ENCODE measurements around the gene SSR2.

GRCh38 chr1:155996166-155996565, 24.6 kb downstream of the SSR2 start:
- TF ChIP-seq YY1 (IDR thresholded peaks at IDR 0.05) (no peak), CTCF (IDR thresholded peaks at IDR 0.05; ENCODE audit: low read depth, low read length, missing input control) (no peak), SP1 (IDR thresholded peaks at IDR 0.05) (no peak), ATF3 (IDR thresholded peaks at IDR 0.05) (no peak), TAF1 (conservative IDR thresholded peaks at IDR 0.05) (no peak), REST (IDR thresholded peaks at IDR 0.05) (no peak), RAD21 (IDR thresholded peaks at IDR 0.05) (no peak)

Measured in liver (tissue), 3 donors.